GM21526 (cell line): Measurements from ENCODE around the gene TOR1AIP1.

Experiments used
- ATAC-seq: cut with Tn5 transposase; IDR thresholded peaks from one replicate; pipeline ENCODE4 v1.9.1; 2021; ENCODE audit warnings: moderate library complexity; ENCODE audit not compliant: unreplicated experiment, low FRiP score

Gene TOR1AIP1

GRCh38 chr1:179879797-179880196, 2.3 kb upstream of the TOR1AIP1 start:
- ATAC-seq, result no peak

GRCh38 chr1:179881642-179882252, 338 bp upstream of the TOR1AIP1 start:
- ATAC-seq, result no peak

GRCh38 chr1:179883040-179883744, 1.1 kb downstream of the TOR1AIP1 start:
- ATAC-seq, result peak; percentile 12

GRCh38 chr1:179883745-179884138, 1.7 kb downstream of the TOR1AIP1 start:
- ATAC-seq, result peak; percentile 20

GRCh38 chr1:179888071-179888470, 6.0 kb downstream of the TOR1AIP1 start:
- ATAC-seq, result no peak

- no peak for ATAC-seq
These were observed 7.5 kb downstream of the TOR1AIP1 start for GRCh38 chr1:179889589-179889988.

- ATAC-seq, result no peak
These were observed 28.8 kb downstream of the TOR1AIP1 start for GRCh38 chr1:179910934-179911333.

GRCh38 chr1:179911812-179912211, 29.7 kb downstream of the TOR1AIP1 start:
- no peak for ATAC-seq

- no peak for ATAC-seq
These were observed 35.7 kb downstream of the TOR1AIP1 start for GRCh38 chr1:179917601-179918429.

- ATAC-seq, result no peak
These were observed 39.4 kb downstream of the TOR1AIP1 start for GRCh38 chr1:179921472-179921871.

- ATAC-seq, result no peak
These were observed 40.1 kb downstream of the TOR1AIP1 start for GRCh38 chr1:179921981-179922872.

- ATAC-seq, result no peak
These were observed 40.9 kb downstream of the TOR1AIP1 start for GRCh38 chr1:179923029-179923428.

GRCh38 chr1:179924268-179924667, 42.2 kb downstream of the TOR1AIP1 start:
- ATAC-seq, result no peak

GRCh38 chr1:179925302-179925701, 43.2 kb downstream of the TOR1AIP1 start:
- no peak for ATAC-seq

- no peak for ATAC-seq
These were observed 44.1 kb downstream of the TOR1AIP1 start for GRCh38 chr1:179925922-179926849.

- no peak for ATAC-seq
These were observed 44.7 kb downstream of the TOR1AIP1 start for GRCh38 chr1:179926850-179927205.

- no peak for ATAC-seq
These were observed 48.1 kb downstream of the TOR1AIP1 start for GRCh38 chr1:179929955-179930798.

- ATAC-seq, result no peak
These were observed 48.8 kb downstream of the TOR1AIP1 start for GRCh38 chr1:179930867-179931266.

GRCh38 chr1:179933219-179933618, 51.1 kb downstream of the TOR1AIP1 start:
- no peak for ATAC-seq
